Muscle of leg (tissue), 16 donors: Measurements from ENCODE around the gene VARS2. TPM values are rescaled to one million over a fixed set of nuclear protein-coding genes. Genes with fewer than 3 reads are reported as not detected.
"Not testable (repeated sequence)": the region's sequence is repeated elsewhere in the genome, so short reads cannot be mapped to it uniquely, and the experiment has no call there.

Source experiments
- DNase-seq: peaks from one replicate; pipeline ENCODE4 v3.0.0; 2013
- H3K27ac ChIP-seq: one replicate; pipeline ENCODE4 v1.5.1; 2013; ENCODE audit warnings: mild to moderate bottlenecking, low read length, control low read depth
- H3K27me3 ChIP-seq: one replicate; pipeline ENCODE4 v1.6.1; 2013; ENCODE audit warnings: low read length; ENCODE audit not compliant: control insufficient read depth, insufficient read depth
- H3K36me3 ChIP-seq: one replicate; pipeline ENCODE4 v1.6.1; 2013; ENCODE audit warnings: low read length; ENCODE audit not compliant: control insufficient read depth, insufficient read depth
- H3K4me1 ChIP-seq: one replicate; pipeline ENCODE4 v1.6.1; 2013; ENCODE audit warnings: low read length; ENCODE audit not compliant: control insufficient read depth, insufficient read depth
- H3K4me3 ChIP-seq: one replicate; pipeline ENCODE4 v1.5.1; 2013; ENCODE audit warnings: low read length, control low read depth
- H3K9me3 ChIP-seq: replicated peaks from 2 replicates; pipeline ENCODE4 v1.6.1; 2013; ENCODE audit warnings: low read depth, low read length; ENCODE audit not compliant: control insufficient read depth
- WGBS: methylation state at CpG from one replicate; pipeline ENCODE4 v1.1.5; 2013; ENCODE audit warnings: missing lambda C conversion rate; ENCODE audit not compliant: insufficient coverage; 5-methylcytosine and 5-hydroxymethylcytosine counted together
- long read RNA-seq, 11 donors: transcript quantifications; one replicate each; lab custom pipeline, GENCODE V29; 2026
- polyA plus RNA-seq, 8 donors: library from polyadenylated mRNA; unstranded; fragments of 120-200 nt; gene quantifications; one replicate each; pipeline versions ENCODE4 v1.2.1 to v1.2.3, GENCODE V29; 2013; ENCODE audit warnings: inconsistent platforms in 1 of 8, low replicate concordance in 1 of 8; ENCODE audit not compliant: insufficient read length in 8 of 8, insufficient read depth in 1 of 8
- total RNA-seq: library from RNA; stranded (reverse); fragments of 120-200 nt; gene quantifications from one replicate; pipeline ENCODE4 v1.2.4, GENCODE V29; 2013

VARS2 gene
- total RNA-seq (23.4 TPM), polyA plus RNA-seq (10 to 100 TPM; 20.1 to 34.8 (median 27.7) TPM)
- long read RNA-seq, donor 1, partial matches to known transcripts = 0 of 1 reads
- long read RNA-seq, donor 1, other reads (novel, unspliced or antisense) = 0 of 1 reads
- long read RNA-seq, donor 2 = 0 reads
- long read RNA-seq, donor 3, partial matches to known transcripts = 0 of 1 reads
- long read RNA-seq, donor 3, other reads (novel, unspliced or antisense) = 0 of 1 reads
- long read RNA-seq, donor 4 = 0 reads
- long read RNA-seq, donor 5 = 0 reads
- long read RNA-seq, donor 6, partial matches to known transcripts = 0 of 2 reads
- long read RNA-seq, donor 6, other reads (novel, unspliced or antisense) = 0 of 2 reads
- long read RNA-seq, donor 7, full-length matches to known transcripts = 1 of 1 reads
- long read RNA-seq, donor 7, partial matches to known transcripts = 0 of 1 reads
- long read RNA-seq, donor 7, other reads (novel, unspliced or antisense) = 0 of 1 reads
- long read RNA-seq, donor 8 = 0 reads
- long read RNA-seq, donor 9, partial matches to known transcripts = 5 of 5 reads
- long read RNA-seq, donor 9, other reads (novel, unspliced or antisense) = 0 of 5 reads
- long read RNA-seq, donor 10, partial matches to known transcripts = 7 of 8 reads
- long read RNA-seq, donor 10, other reads (novel, unspliced or antisense) = 0 of 8 reads
- long read RNA-seq, donor 11 = 0 reads

DNA sequence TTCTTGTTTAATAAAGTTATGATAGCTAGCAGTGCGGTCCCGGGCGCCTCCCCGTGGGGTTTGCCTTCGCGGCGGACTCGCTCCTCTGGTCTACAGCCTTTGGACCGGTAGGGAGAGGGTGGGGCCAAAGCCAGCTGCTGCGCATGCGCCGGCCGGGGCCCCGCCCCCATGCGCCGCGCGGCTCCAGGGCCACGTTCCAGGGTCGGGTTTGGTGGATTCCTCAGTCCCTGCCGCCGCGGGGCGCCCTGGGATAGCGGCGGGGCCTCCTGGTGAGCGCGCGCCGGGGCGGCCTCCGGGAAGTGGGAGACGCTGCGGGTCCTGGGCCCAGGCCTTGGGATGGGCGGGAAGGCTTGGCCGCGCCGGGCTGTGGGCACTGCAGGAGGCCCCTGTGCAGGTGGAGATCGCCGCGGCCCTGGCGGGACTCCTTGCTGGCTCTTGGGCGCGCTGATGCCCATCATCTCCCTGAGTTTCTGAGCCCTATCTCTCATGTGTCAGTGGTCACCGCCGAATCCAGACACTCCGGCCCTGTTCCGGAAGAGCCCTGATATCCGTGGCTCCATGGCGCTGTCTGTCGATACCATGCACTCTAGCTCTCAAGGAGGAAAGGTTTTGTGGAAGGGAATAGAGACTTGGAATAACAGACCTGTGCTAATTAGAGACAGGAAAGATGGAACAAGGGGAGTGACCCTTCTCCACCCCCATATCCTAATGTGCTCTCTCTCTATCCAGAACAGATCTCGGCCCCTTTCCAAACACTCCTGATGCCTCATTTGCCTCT lies at the start of gene VARS2:
Gene VARS2, plus strand, starts transcription at position 163 of the 778 bp plus-strand sequence. Its CDS starts 599 bp downstream, at position 762.
- Histone ChIP-seq H3K4me1 (peaks cover 19% of the 10 kb centered on the region), H3K36me3 (peaks cover 66% of the 10 kb centered on the region)

DNA sequence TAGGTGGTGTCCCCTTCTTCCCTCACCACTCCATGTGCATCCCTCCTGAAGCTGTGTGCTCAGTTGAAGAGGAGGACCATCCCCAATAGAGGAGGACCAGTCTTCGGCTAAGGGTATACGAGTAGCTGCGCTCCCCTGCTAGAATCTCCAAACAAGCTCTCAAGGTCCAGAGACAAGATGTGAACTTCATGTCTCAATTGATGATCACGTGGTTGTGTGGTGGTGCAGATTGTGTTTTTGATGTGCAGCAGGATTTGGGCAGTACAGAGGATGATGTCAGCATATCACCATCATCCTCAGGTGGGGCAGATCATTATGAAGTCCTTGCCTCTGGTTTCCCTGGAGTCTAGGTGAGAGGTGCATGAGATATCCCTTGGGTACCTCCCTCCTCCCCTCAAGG lies 49.7 kb upstream of the VARS2 start:
- Histone ChIP-seq H3K36me3 (no peaks in the 10 kb centered on the region), H3K4me3 (no peak overlapping the region), H3K9me3 (peaks cover 2% of the 10 kb centered on the region), H3K4me1 (no peaks in the 10 kb centered on the region), H3K27me3 (no peaks in the 10 kb centered on the region), H3K27ac (no peak overlapping the region)
- WGBS = 80% methylated on average over 1 of the region's 4 CpGs
- DNase-seq = no peak

More for the DNA sequence above, at the start of gene VARS2:
- Histone ChIP-seq H3K27me3 (no peaks in the 10 kb centered on the region), H3K27ac (peak within 1 kb of the TSS; percentile 90), H3K4me3 (peak within 1 kb of the TSS; percentile 65), H3K9me3 (no peaks in the 10 kb centered on the region)
- under 1% methylated on average over 47 of the region's 52 CpGs for WGBS
- DNase-seq = peak; percentile 96

DNA sequence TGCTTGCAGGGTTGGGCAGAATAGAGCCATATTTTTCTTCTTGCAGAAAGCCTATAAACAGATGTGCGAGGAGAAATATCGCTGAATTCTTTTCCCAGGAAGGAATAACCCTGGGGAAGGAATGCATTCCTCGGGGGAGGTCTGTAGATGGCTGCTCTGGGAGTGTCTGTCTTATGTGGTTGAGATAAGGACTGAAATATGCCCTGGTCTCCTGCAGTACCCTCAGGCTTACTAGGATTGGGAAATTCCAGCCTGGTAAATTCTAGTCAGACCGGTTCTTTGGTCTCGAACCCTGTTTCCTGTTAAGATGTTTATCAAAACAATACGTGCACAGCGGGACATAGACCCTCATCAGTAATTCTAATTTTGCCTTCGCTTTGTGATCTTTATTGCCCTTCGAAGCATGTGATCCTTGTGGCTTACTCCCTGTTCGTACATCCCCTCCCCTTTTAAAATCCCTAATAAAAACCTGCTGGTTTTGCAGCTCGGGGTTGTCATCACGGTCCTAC lies 44.7 kb upstream of the VARS2 start:
- not testable (repeated sequence) for H3K36me3 ChIP-seq, H3K27me3 ChIP-seq, DNase-seq, H3K4me3 ChIP-seq, H3K27ac ChIP-seq, H3K4me1 ChIP-seq
- WGBS = 52% methylated on average over 10 of the region's 12 CpGs
- H3K9me3 ChIP-seq = peaks cover 13% of the 10 kb centered on the region

DNA sequence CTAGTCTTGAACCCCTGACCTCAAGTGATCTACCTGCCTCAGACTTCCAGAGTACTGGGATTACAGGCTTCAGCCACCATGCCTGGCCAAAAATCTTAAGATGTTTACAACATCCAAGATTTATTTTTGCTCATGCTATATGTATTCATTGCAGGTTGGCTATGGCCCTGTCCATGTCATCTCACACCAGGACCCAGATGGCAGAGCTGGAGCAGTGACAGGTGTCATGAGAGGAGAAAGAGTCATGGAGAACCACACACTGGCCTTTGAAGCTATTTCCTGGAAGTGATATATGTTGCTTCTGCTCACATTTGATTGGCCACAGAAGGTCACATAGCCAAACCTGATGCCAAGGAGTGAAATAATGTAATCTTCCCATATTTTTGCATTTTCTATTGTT lies 43.5 kb upstream of the VARS2 start:
- DNase-seq = no peak
- Histone ChIP-seq H3K4me1 (no peaks in the 10 kb centered on the region), H3K4me3 (no peak overlapping the region), H3K9me3 (peaks cover 13% of the 10 kb centered on the region), H3K27me3 (no peaks in the 10 kb centered on the region), H3K27ac (no peak overlapping the region), H3K36me3 (no peaks in the 10 kb centered on the region)

DNA sequence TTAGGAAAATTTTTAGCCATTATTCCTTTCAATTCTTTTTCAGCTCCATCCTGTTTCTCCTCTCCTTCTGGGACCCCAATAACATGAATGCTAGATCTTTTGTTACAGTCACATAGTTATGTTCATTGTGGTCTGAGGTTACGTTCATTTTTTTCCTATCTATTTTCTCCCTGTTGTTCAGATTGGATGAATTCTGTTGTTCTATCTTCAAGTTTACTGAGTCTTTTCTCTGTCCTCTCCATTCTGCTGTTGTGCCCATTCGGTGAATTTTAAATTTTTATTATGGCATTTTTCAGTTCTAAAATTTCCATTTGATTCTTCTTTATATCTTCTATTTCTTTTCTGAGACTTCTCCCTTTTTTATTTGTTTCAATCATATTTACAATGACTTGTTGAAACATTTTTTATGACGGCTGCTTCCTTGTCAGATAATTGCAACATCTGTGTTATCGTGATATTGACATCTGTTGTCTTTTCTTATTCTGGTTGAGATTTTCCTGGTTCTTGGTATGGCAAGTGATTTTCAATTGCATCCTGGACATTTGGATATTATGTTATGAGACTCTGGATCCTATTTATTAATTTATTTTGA lies 42.4 kb upstream of the VARS2 start:
- WGBS = no CpG with 5 or more reads among the region's 4 CpGs
- Histone ChIP-seq H3K4me1 (no peaks in the 10 kb centered on the region), H3K9me3 (peaks cover 13% of the 10 kb centered on the region), H3K27ac (no peak overlapping the region), H3K4me3 (no peak overlapping the region), H3K27me3 (no peaks in the 10 kb centered on the region), H3K36me3 (no peaks in the 10 kb centered on the region)
- no peak for DNase-seq

DNA sequence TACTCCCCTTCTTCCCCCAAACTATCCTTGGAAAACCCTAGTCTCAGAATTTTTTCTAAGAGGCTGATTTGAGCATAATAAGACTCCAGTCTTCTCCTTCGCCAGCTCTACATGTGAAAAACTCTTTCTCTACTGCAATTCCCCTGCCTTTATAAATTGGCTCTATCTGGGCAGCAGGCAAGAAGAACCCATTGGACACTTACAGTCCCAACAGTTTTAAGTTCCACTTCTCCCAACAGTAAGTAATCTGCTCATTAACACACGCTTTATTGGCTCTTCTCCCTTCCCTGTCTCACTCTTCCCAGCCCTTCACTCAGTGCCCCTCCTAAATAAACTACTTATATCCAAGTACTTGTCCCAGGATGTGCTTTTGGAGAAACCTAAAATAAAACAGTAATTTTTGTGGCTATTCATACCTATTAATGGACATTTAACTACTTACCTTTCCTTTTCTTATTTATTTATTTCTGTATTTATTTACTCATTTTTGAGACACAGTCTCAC lies 40.8 kb upstream of the VARS2 start:
- no peak for DNase-seq
- Histone ChIP-seq H3K4me3 (no peak overlapping the region), H3K27ac (no peak overlapping the region), H3K4me1 (peaks cover 8% of the 10 kb centered on the region), H3K9me3 (peaks cover 13% of the 10 kb centered on the region), H3K36me3 (no peaks in the 10 kb centered on the region), H3K27me3 (no peaks in the 10 kb centered on the region)
- WGBS = 80% methylated on average over 2 of the region's 2 CpGs

DNA sequence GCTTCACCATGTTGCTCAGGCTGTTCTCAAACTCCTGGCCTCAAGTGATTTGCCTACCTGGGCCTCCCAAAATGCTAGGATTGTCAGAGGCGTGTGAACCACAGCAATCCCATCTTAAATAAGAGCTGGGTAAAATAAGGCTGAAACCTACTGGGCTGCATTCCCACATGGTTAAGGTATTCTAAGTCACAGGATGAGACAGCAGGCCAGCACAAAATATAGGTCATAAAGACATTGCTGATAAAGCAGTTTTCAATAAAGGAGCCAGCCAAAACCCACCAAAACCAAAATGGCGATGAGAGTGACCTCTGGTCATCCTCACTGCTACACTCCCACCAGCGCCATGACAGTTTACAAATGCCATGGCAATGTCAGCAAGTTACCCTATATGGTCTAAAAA lies 40.2 kb upstream of the VARS2 start:
- H3K4me3 ChIP-seq, H3K27ac ChIP-seq, H3K36me3 ChIP-seq, DNase-seq, H3K4me1 ChIP-seq, H3K27me3 ChIP-seq: not testable (repeated sequence)
- 100% methylated on average over 2 of the region's 3 CpGs for WGBS
- peaks cover 13% of the 10 kb centered on the region for H3K9me3 ChIP-seq

DNA sequence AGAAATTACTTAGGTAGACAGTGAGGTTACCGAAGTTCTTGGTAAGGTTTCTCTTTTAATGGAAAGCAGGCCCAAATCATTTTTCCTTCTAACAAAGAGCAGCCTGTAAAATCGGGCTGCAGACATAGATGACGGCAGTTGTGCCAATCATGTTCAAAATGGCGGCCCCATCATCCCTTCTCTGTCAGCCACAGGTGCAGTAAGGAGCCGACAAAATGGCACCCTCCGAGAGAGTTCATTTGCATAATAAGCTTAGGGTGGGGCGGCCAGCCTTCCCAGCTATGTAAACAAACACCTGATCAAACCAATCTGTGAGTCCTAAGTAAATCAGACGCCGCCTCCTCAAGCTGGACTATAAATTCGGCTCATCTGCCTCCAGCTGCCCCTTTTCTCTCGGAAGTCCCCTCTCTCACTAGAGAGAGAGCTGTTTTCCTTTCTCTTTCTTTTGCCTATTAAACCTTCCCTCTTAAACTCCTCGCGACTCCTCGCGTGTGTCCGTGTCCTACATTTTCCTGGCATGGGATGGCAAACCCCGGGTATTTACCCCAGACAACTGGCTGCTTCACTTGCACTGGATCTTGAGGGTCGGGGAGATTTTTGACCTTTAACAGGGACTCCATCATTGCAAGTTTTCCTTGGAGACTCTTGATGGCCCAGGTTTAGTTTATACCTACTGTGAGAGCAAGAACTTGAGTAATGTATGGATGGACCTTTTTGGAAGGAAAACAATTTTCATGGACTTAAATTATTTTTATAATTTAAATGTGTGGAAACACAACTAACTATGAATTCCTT lies 38.6 kb upstream of the VARS2 start:
- H3K27ac ChIP-seq = no peak overlapping the region
- H3K27me3 ChIP-seq = no peaks in the 10 kb centered on the region
- peaks cover 21% of the 10 kb centered on the region for H3K4me1 ChIP-seq
- WGBS = 74% methylated on average over 16 of the region's 18 CpGs
- no peak for DNase-seq
- no peak overlapping the region for H3K4me3 ChIP-seq
- peaks cover 8% of the 10 kb centered on the region for H3K9me3 ChIP-seq
- H3K36me3 ChIP-seq = no peaks in the 10 kb centered on the region

DNA sequence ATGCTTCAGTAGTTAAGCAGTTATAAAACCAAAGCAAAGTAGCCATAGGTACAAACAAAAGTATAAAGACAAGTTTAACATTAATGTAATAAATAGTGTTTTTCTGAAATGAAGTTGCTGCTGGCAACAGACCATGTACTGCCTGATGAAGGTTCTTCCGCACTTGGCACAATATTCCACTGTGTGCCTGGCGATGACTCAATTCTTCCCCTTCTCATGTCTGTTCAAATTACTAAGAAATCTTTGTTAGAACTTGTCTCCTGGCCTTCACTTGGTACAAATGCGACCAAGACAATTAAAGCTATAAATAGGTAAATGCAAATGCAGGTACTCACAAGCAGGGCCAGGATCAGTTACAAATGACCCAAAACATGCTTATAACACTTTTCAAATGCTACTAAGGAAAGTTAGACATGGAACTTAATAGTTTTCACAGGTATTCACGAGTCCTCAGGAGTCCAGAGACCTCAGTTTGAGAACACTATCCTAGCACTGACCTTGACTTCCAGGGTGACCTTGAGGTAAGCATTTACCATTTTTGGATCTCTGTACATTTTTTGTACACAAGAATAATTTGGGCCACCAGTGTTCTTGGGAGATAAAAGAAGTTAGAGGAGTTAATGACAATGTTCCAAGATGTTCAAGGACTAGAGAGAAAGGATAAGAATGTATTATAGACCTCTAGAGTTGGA lies 37.9 kb upstream of the VARS2 start:
- no CpG with 5 or more reads among the region's 4 CpGs for WGBS
- H3K4me1 ChIP-seq = peaks cover 29% of the 10 kb centered on the region
- H3K36me3 ChIP-seq = no peaks in the 10 kb centered on the region
- peaks cover 3% of the 10 kb centered on the region for H3K27me3 ChIP-seq
- peak; percentile 66 for DNase-seq
- H3K27ac ChIP-seq = peak overlapping the region; percentile 3
- H3K9me3 ChIP-seq = peaks cover 8% of the 10 kb centered on the region
- H3K4me3 ChIP-seq = no peak overlapping the region
